22Rv1 (cell line): ENCODE data around the gene NDUFS6.

Experiments
- ZFX ChIP-seq: fragments of 450-650 bp; IDR thresholded peaks from 2 replicates; pipeline ENCODE4 v1.6.1; 2017; ENCODE audit warnings: antibody characterized with exemption, borderline replicate concordance
- TF ChIP-seq, protein P1 (sequence below): fragments of 450-650 bp; IDR thresholded peaks from 2 replicates; pipeline ENCODE4 v1.5.1; 2017; ENCODE audit warnings: mild to moderate bottlenecking

DNA sequence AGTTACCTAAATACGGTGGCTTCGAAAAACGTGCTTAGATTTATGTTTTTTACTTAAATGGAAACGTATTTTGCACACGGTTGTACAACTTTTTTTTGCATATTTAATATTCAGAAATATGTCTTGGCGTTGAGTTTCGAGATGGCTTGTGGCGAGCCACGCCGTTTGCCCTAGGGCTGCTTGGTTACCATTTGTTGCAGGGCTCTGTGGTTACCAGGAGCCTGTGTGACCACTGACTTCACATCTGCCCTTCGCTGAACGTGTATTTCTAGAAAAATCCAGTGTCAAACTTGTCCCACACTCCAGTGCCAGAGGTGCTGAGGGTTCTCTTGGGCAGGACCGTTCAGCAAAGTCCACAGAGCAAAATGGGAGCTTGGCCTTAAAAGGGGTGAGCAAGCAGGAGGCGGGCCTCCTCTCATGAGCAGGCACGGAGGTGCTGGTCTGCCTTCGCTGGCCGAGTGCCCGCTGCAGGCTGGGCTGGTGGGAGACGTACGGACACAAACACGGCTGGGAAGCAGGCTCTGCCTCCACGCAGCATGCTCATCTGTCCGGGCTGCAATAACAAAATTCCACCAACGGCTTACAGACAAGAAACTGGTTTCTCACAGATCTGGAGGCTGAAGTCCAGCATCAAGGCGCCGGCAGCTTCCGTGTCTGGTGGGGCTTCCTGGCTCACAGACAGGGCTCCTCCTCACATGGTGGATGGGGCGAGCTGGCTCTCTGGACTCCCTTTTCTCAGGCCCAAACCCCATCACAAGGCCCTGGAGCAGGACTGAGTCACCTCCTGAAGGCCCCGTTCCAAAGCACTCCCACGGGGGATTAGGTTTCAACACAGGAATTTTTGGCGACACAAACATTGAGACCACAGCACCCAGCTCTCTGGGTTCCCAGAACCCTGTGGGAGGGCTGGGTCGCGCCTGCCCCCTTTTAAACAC, 7.0 kb upstream of the NDUFS6 start:
- TF ChIP-seq, protein P1, sequence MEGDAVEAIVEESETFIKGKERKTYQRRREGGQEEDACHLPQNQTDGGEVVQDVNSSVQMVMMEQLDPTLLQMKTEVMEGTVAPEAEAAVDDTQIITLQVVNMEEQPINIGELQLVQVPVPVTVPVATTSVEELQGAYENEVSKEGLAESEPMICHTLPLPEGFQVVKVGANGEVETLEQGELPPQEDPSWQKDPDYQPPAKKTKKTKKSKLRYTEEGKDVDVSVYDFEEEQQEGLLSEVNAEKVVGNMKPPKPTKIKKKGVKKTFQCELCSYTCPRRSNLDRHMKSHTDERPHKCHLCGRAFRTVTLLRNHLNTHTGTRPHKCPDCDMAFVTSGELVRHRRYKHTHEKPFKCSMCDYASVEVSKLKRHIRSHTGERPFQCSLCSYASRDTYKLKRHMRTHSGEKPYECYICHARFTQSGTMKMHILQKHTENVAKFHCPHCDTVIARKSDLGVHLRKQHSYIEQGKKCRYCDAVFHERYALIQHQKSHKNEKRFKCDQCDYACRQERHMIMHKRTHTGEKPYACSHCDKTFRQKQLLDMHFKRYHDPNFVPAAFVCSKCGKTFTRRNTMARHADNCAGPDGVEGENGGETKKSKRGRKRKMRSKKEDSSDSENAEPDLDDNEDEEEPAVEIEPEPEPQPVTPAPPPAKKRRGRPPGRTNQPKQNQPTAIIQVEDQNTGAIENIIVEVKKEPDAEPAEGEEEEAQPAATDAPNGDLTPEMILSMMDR = no peak
- no peak for TF ChIP-seq ZFX
